HG02798 (cell line): ENCODE results near the gene KRTAP3-3.

ENCODE experiments used
- ATAC-seq: cut with Tn5 transposase; IDR thresholded peaks from one replicate; pipeline ENCODE4 v1.9.1; 2021; ENCODE audit warnings: mild to moderate bottlenecking; ENCODE audit not compliant: unreplicated experiment, poor library complexity

The KRTAP3-3 gene

DNA sequence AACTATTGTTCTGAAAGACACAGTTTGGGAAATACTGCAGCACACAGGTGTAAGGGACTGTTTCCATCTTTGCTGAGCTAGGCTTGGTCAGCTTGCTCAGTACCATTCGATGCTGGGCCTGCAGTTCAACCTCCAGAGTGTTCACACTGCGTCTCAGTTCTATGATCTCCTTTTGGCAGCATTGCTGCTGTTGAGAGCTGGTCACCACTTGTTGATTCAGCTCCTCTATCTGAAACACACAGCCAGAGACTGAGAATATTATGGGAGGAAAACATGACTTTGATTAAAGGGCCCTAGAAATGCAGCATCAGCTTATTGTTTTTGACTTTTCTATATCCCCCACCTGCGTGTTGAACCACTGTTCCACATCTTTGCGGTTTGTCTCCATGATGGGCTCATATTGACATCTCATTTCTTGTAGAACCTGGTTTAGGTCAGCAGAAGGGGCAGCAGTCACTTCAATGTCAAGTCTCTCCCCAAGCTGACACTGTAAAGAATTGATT lies 31.9 kb downstream of the KRTAP3-3 start:
- ATAC-seq = no peak

DNA sequence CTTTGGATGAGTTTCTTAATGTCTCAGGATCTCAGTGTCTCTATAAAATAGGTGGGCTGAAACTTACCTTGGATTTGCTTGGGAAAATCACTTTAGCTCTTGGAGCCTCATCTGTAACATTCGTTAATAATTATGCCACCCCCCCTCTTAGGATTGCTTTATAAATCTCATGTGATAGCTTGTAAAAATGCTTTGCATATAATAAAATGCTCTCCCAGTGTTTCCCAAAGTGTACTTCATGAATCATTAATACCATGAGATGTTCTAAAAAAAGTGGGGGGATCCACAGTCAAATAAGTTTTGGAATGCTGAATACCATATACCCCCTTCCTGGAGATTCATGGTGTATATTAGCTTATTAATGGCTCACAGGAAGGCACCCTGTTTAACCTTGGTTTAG lies 32.4 kb downstream of the KRTAP3-3 start:
- no peak for ATAC-seq

DNA sequence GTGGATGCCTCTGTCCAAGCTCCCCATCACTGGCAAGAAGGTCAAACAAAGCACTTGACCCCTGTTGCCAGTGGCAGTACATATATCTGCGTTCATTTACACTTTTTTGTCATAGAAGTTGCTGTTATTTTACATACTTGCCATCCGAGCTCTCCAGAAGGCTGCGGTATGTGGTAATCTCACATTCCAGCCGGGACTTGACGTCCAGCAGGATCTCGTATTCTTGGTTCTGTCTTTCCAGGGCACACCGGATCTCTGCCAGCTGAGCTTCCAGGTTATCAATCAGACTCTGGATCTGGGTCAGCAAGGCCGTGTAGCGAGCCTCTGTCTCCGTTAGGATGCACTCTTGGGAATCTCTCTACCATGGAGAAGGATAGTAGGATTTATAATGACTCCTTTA lies 33.8 kb downstream of the KRTAP3-3 start:
- no peak for ATAC-seq

DNA sequence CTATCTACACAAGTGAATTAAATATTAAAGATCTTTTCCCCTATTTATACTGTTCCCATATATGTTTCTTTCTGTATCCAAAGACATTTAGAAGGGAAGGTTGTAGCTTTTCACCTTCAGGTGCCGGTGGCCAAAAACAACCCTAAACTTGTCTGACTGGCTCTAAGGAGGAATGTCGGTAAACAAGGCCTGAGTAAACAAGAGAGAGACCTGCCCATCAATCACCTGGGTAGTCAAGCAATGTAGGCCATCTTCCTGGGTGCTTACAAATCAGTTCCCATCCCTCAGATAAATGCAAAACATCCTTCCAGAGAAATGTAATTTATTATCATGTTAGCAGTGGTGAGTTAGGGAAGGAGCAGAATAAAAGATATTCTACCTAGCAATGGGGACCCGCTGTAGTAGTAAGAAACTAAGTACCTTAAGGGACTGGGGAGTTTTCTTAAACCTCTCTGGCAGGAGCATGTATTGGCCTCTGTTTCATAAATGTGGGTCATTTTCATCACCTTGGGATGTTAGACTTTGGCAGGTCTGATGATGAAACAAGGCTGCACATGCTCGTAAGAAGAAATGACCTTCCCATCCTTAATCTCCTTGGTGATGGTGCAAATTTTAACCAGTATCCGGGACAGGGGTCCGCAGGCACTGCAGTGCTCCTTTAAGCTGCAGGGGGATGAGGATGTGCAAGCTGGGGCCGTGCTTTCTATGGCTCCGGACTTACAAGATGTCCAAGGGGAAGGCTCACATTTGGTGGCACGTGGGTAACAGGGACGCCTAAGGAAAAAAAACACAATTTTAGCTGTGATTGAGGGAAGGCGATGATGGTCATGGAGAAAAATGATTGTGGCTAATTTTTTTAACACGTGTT lies 35.6 kb downstream of the KRTAP3-3 start:
- ATAC-seq = no peak

DNA sequence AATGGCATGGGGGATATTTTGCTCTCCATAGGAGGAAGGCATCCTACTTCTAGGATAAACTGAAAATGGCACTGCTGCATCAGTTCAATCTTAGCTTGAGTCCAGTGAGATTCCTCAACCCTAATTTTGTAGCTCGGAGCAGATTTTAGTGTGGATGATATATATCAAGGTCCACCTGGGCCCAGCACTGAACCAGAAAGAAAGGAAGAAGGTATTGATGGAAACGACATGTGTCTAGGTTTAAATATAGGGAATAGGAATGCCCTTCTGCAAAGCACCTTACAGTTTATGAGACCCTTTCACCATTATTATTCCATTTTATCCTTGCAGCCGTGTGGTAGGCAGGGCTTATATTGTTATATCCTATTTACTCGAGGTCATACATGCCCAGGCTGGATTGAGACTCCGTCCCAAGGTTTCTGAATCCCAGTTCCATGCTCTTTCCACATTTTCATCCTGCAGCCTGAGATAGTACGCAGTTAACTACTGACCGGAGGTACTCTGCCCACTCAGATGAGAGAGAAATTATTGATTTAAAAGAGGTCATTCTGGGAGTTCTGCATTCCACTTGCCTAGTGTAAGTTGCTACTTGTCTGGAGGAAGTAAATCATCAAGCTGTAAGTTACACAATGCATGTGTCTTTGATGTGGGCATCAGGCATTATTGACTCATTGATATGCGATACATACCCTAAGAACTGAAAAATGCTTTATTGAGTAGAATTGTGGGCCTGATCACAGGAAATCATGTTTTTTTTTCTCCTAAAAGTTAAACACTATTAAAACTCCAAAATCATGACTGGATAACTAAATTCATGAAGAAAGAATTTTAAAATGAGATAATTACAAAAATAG lies 37.3 kb downstream of the KRTAP3-3 start:
- no peak for ATAC-seq

DNA sequence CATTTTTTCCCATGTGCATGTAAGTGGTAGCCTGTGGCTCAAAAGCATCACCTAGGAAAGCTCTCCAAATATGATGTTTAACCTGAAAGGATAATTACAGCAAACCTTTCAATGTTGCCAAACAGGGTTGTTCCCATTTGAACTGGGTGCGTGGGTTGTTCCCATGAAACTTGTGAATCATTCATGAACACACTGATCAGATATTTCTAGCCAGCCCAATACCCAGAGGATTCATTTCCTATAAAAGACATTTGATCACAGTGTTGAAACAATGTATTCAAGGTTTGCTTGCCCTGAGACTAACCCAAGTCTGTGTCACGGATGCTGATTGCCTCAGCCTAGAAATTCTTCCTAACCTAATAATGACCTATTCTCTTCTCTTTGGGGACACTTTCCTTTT lies 40.1 kb downstream of the KRTAP3-3 start:
- ATAC-seq = no peak

DNA sequence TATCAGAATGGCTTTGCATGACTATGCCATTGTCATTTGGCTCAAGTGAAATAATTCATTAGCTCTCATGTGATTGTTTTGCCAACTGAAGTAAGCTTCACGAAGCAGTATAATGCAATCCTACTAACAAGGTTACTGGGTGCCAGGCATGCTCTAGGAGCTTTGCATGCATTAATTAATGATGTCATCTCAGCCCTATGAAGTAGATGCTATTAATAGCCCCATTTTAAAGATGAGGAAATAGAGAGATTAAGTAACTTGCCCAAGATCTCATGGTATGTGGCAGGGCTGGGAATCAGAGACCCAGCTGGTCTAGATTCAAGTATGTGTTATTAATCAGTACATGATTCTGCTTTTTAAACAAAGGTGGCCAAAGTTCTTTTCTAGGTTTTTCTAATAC lies 41.3 kb downstream of the KRTAP3-3 start:
- ATAC-seq = no peak

DNA sequence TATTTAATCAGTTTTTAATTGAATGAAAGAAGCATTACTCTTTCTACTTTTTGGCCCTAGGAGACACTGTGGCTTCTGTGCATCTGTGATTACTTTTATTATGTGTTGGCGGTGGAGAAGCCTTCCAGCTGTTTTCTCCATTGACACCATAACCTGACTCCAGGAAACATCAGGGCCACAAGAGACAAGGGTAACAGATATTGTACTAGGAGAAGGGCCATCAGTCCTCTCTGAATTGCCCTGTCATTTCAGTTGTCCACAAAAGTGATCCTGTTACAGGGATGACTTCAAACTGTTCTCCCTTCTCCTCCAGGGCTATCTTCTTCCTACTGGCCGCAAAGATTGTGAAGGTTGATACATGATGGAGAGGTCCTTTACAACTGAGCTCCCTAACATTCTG lies 41.8 kb downstream of the KRTAP3-3 start:
- ATAC-seq = no peak

DNA sequence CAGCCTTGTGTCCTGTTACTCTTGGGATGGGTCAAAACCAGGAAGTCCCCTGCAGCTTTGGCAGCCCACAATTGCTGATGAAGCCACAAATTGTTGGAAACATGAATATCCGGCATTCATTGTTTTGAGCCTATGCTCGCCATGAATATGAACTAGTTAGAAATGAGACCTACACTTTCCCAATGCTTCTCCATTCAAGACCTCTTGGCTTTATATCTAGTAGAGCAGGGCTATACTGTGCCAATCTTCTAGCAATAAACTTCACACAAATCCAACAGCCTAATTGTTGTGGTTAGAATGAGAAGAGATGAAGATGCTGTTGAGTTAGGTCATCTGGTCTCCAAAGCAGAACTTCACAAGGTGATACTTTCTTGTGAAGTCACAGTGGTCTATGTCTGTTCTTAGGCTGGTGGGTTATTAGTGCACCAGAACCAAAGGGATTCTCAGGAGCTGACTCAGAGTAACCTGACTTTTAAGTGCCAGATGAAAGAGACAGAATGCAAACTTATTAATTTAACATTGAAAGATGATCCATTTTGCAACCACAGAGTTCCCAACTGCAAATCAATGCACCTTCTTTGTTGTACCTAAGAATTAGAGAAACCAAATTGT lies 42.8 kb downstream of the KRTAP3-3 start:
- no peak for ATAC-seq

DNA sequence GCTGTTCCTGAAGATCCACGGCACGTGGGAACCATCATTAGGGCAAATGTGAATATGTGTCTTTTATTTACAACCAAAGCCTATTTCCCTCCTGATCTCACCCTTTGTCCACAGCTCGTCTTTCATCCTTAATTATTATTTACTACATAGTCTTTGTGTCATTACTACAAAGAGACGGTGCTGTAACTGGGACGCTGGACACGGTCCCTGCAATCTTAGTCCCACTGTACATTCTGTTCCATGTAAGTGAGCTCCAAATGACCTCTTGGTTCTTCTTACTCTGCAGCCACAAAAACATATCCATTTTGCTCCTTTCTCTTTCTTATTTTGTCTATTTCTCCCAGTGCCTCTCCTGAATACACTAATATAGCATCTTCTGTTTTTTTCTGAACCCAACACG lies 43.8 kb downstream of the KRTAP3-3 start:
- ATAC-seq = no peak

DNA sequence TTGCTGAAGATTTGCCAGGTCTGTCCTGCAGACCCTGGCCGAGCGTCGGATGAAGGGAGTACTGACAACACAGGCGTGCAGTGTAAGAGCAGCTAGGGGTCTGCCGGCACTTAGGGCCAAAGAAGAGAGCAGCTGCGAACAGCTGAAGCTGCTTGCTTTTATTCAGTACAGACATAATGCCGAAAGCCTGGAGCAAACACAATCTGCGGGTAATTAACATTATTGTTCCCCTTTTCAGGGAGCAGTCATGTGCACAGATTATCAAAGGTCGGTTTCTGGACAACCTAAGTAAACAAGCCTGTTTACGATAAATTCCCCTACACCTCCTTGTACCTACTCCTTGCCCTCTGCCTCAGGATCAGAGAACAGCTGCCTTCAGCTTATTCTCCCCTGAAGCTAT lies 44.5 kb downstream of the KRTAP3-3 start:
- ATAC-seq = no peak

DNA sequence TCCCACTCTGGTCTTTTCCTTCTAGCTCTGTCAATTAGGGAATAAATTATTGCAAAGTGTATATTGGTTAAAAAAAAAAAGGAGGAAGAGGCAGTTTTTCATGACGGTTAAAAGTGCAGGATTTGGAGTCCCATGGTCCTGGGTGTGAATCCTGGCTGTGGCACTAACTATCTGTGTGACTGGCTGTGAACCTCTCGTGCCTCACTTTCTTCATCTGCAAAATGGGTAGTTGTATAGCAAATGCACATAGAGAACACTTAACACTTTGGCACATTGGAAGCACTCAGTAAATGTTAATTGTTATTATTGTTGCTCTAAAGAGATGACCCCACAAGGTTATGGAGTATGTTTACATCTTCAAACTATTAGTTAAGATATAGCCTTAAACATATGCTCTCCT lies 46.0 kb downstream of the KRTAP3-3 start:
- no peak for ATAC-seq

DNA sequence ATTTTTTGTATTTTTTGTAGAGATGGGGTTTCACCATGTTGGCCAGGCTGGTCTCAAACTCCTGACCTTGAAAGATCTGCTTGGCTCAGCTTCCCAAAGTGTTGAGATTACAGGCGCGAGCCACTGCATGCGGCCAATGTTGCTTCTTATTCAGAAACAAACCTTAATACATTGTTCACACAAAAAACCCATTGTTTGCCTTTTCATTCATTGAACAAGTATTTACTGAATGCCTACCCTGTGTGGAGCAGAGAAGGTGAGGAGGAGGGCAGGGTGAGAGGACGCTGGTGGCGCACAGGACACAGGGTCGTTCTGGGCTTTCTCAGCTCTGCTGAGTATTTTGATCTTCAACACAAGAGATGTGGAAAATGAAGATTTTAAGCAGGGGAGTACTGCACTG lies 48.5 kb downstream of the KRTAP3-3 start:
- ATAC-seq = no peak

DNA sequence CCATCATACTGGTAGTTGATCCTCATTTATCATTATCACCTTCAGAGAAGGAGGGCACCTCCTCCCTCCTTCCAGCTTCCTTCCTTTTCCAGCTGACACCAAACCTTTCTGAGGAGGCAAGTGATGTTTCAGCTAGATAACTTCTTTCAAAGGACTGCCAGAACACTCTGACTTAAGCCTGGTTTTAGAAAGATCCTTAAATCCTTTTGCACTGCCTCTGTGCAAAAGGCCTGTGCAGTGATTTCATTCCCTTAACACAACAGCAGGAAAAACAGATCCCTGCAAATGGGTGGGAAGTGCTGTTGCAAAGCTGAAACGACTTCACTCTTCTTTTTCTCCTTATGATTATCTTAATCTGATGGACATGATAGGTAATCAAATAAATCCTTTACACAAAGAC lies 49.4 kb downstream of the KRTAP3-3 start:
- ATAC-seq = no peak
